ENCODE data around the gene TP53. TPM values are rescaled to one million over a fixed set of nuclear protein-coding genes. Genes with fewer than 3 reads are reported as not detected.

Gene TP53
- total and polyA plus RNA-seq, 9 of the 15 experiments (the other 6 are each of a cell fraction or from before 2014, with no cell fraction given), result 2.8 to 14.0 (median 7.1) TPM

DNA sequence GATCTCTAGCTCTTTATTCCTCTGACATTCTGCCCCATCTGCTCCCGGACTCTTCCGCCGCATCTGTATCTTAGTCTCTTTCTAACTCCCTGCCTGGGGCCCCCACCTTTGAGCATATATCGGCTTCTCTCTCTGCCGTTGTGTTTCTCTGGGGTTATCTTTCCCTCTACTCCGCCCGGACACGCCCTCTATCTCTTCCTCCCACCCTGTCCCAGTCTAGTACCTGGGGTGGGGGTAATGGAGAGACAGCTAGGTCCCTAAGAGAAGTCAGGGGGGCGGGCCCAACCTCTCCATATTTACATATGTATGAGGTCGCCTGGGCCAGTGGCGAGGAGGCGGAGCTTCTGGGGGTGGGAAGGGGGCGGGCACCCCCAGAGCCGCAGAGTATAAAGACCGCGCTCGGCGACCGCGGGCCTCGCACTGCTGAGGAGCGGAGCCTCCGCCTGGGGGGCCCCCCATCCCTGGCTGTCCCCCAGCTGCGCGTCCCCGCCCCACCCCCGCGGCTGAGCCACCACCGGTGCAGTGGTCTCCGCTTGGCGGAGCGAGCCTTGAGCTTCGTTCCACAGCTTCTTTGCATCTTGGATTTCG, 36.7 kb downstream of the TP53 start, which contains the start of gene ATP1B2 (continued):
- no peak for TF ChIP-seq ZMIZ1 (IDR thresholded peaks at IDR 0.05; ENCODE audit: low read depth in 2 of 2, low read length in 2 of 2)
- TF ChIP-seq, protein P1, sequence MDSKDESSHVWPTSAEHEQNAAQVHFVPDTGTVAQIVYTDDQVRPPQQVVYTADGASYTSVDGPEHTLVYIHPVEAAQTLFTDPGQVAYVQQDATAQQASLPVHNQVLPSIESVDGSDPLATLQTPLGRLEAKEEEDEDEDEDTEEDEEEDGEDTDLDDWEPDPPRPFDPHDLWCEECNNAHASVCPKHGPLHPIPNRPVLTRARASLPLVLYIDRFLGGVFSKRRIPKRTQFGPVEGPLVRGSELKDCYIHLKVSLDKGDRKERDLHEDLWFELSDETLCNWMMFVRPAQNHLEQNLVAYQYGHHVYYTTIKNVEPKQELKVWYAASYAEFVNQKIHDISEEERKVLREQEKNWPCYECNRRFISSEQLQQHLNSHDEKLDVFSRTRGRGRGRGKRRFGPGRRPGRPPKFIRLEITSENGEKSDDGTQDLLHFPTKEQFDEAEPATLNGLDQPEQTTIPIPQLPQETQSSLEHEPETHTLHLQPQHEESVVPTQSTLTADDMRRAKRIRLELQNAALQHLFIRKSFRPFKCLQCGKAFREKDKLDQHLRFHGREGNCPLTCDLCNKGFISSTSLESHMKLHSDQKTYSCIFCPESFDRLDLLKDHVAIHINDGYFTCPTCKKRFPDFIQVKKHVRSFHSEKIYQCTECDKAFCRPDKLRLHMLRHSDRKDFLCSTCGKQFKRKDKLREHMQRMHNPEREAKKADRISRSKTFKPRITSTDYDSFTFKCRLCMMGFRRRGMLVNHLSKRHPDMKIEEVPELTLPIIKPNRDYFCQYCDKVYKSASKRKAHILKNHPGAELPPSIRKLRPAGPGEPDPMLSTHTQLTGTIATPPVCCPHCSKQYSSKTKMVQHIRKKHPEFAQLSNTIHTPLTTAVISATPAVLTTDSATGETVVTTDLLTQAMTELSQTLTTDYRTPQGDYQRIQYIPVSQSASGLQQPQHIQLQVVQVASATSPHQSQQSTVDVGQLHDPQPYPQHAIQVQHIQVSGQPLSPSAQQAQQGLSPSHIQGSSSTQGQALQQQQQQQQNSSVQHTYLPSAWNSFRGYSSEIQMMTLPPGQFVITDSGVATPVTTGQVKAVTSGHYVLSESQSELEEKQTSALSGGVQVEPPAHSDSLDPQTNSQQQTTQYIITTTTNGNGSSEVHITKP (IDR thresholded peaks at IDR 0.05; ENCODE audit: partially characterized antibody), result peak; percentile 35
- peak in 1 of 2 experiments; percentile 9 for TF ChIP-seq E2F6 (IDR thresholded peaks at IDR 0.05; ENCODE audit: borderline replicate concordance in 1 of 2, extremely low read depth in 1 of 2, insufficient read depth in 1 of 2, insufficient read length in 1 of 2, low read depth in 1 of 2, low read length in 1 of 2, poor library complexity in 1 of 2, severe bottlenecking in 1 of 2)
- TF ChIP-seq TBL1XR1 (IDR thresholded peaks at IDR 0.05; ENCODE audit: low read length in 2 of 2), result 0 out of 4 replicates have a peak, but pooled peaks of 1 of the 2 experiments have one; percentile 12
- TF ChIP-seq GTF2A2 (tag; IDR thresholded peaks at IDR 0.05), result peak; percentile 82
- peak; percentile 48 for TF ChIP-seq ZFX (CRISPR knock-in tag; IDR thresholded peaks at IDR 0.05)
- TF ChIP-seq RBFOX2 (IDR thresholded peaks at IDR 0.05; ENCODE audit: low read depth, low read length), result peak; percentile 72
- TF ChIP-seq ARID1B (IDR thresholded peaks at IDR 0.05), result peak; percentile 71
- TF ChIP-seq POLR2AphosphoS5 (IDR thresholded peaks at IDR 0.05; ENCODE audit: control insufficient read depth, insufficient read depth, low read depth, low read length), result peak; percentile 40; the same call in 1 of the 2 replicates
- TF ChIP-seq TCF3 (CRISPR knock-in tag; IDR thresholded peaks at IDR 0.05), result peak; percentile 49; the same call in 1 of the 2 replicates
- TF ChIP-seq RCOR1 (IDR thresholded peaks at IDR 0.05; ENCODE audit: borderline replicate concordance in 1 of 2, low read depth in 2 of 2, low read length in 2 of 2), result peak in 1 of 2 experiments; percentile 77; a peak in 2 of 4 replicates
- TF ChIP-seq, protein P2, sequence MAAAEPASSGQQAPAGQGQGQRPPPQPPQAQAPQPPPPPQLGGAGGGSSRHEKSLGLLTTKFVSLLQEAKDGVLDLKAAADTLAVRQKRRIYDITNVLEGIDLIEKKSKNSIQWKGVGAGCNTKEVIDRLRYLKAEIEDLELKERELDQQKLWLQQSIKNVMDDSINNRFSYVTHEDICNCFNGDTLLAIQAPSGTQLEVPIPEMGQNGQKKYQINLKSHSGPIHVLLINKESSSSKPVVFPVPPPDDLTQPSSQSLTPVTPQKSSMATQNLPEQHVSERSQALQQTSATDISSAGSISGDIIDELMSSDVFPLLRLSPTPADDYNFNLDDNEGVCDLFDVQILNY (CRISPR knock-in tag; IDR thresholded peaks at IDR 0.05), result no peak
- peak; percentile 63; the same call in 1 of the 2 replicates for TF ChIP-seq TAL1 (IDR thresholded peaks at IDR 0.05)
- TF ChIP-seq SP1 (CRISPR knock-in tag; IDR thresholded peaks at IDR 0.05), result peak; percentile 44; the same call in 1 of the 2 replicates
- no peak for TF ChIP-seq MAFF (IDR thresholded peaks at IDR 0.05; ENCODE audit: low read length)
- TF ChIP-seq MAZ (CRISPR knock-in tag; conservative IDR thresholded peaks at IDR 0.05 in 1 of 2, IDR thresholded peaks at IDR 0.05 in 1 of 2), result peak in 1 of 2 experiments; percentile 89; a peak in 3 of 4 replicates
- peak; percentile 88 for TF ChIP-seq POLR2G (IDR thresholded peaks at IDR 0.05; ENCODE audit: low read depth, low read length)
